Chondrocyte (in vitro differentiated cells): ENCODE measurements around the gene ZNF800. TPM values are rescaled to one million over a fixed set of nuclear protein-coding genes. Genes with fewer than 3 reads are reported as not detected.

Experiments used
- DNase-seq: peaks from one replicate; pipeline ENCODE4 v3.0.0; 2021; ENCODE audit warnings: mixed read lengths, low spot score
- H3K27ac Mint-ChIP-seq: one replicate; pipeline ENCODE4 v1.8.0; 2021; ENCODE audit warnings: mild to moderate bottlenecking, moderate library complexity, mixed read lengths; ENCODE audit not compliant: unreplicated experiment
- H3K27me3 Mint-ChIP-seq: 2 replicates; pipeline ENCODE4 v1.8.0; 2021; ENCODE audit warnings: low read depth, mixed read lengths
- H3K36me3 Mint-ChIP-seq: 2 replicates; pipeline ENCODE4 v1.8.0; 2021; ENCODE audit warnings: low read depth, mixed read lengths
- H3K4me1 Mint-ChIP-seq: 2 replicates; pipeline ENCODE4 v1.8.0; 2021; ENCODE audit warnings: low read depth, mild to moderate bottlenecking, mixed read lengths
- H3K4me3 Mint-ChIP-seq: one replicate; pipeline ENCODE4 v1.8.0; 2021; ENCODE audit warnings: mild to moderate bottlenecking, moderate library complexity, mixed read lengths; ENCODE audit not compliant: unreplicated experiment
- H3K9me3 Mint-ChIP-seq: 2 replicates; pipeline ENCODE4 v1.8.0; 2021; ENCODE audit warnings: low read depth, mixed read lengths
- CTCF ChIP-seq: fragments of 200-600 bp; sonication (generic); IDR thresholded peaks from 2 replicates; pipeline ENCODE4 v1.5.0; 2021; ENCODE audit warnings: antibody characterized with exemption, mild to moderate bottlenecking, moderate library complexity
- total RNA-seq: library from RNA; stranded (reverse); gene quantifications from 3 replicates; pipeline ENCODE4 v1.2.1, GENCODE V29; 2021

ZNF800 gene
- total RNA-seq, 1 donor from 2014 or later = 30.5 TPM

GRCh38 chr7:127419196-127419595 lies 26.7 kb upstream of the ZNF800 start:
- Mint-ChIP-seq H3K36me3 (no peaks in the 10 kb centered on the region), H3K27ac (no peak overlapping the region), H3K4me3 (no peak overlapping the region), H3K4me1 (no peaks in the 10 kb centered on the region), H3K9me3 (peaks cover under 1% of the 10 kb centered on the region), H3K27me3 (peaks cover 29% of the 10 kb centered on the region)
- DNase-seq = no peak
- no peak for TF ChIP-seq CTCF

GRCh38 chr7:127418459-127418858 lies 26.0 kb upstream of the ZNF800 start:
- no peak for DNase-seq
- no peak for TF ChIP-seq CTCF
- H3K27me3 Mint-ChIP-seq = peaks cover 28% of the 10 kb centered on the region
- H3K36me3 Mint-ChIP-seq = no peaks in the 10 kb centered on the region
- no peak overlapping the region for H3K4me3 Mint-ChIP-seq
- no peaks in the 10 kb centered on the region for H3K9me3 Mint-ChIP-seq
- no peaks in the 10 kb centered on the region for H3K4me1 Mint-ChIP-seq
- no peak overlapping the region for H3K27ac Mint-ChIP-seq

GRCh38 chr7:127417346-127417745 lies 24.8 kb upstream of the ZNF800 start:
- Mint-ChIP-seq H3K4me3 (no peak overlapping the region), H3K9me3 (no peaks in the 10 kb centered on the region), H3K27ac (no peak overlapping the region), H3K4me1 (no peaks in the 10 kb centered on the region), H3K27me3 (peaks cover 29% of the 10 kb centered on the region), H3K36me3 (no peaks in the 10 kb centered on the region)
- no peak for TF ChIP-seq CTCF
- no peak for DNase-seq

GRCh38 chr7:127415060-127415742 lies 22.7 kb upstream of the ZNF800 start:
- Mint-ChIP-seq H3K27ac (no peak overlapping the region), H3K9me3 (no peaks in the 10 kb centered on the region), H3K4me3 (no peak overlapping the region), H3K4me1 (no peaks in the 10 kb centered on the region), H3K27me3 (peaks cover 32% of the 10 kb centered on the region), H3K36me3 (no peaks in the 10 kb centered on the region)
- no peak for TF ChIP-seq CTCF
- no peak for DNase-seq

GRCh38 chr7:127413962-127414361 lies 21.5 kb upstream of the ZNF800 start:
- Mint-ChIP-seq H3K4me3 (no peak overlapping the region), H3K9me3 (no peaks in the 10 kb centered on the region), H3K27ac (no peak overlapping the region), H3K4me1 (no peaks in the 10 kb centered on the region), H3K36me3 (no peaks in the 10 kb centered on the region), H3K27me3 (peaks cover 37% of the 10 kb centered on the region)
- DNase-seq = no peak
- no peak for TF ChIP-seq CTCF
